Ishikawa (cell line): ENCODE measurements around the gene SPHK2.

Experiments
- CEBPB ChIP-seq: IDR thresholded peaks from 2 replicates; pipeline ENCODE4 v1.6.1; 2012
- CREB1 ChIP-seq: IDR thresholded peaks from 2 replicates; pipeline ENCODE4 v1.6.1; 2012; ENCODE audit warnings: low read depth
- EGR1 ChIP-seq: IDR thresholded peaks from 2 replicates; pipeline ENCODE4 v1.6.1; 2012
- EP300 ChIP-seq: IDR thresholded peaks from 2 replicates; pipeline ENCODE4 v1.6.1; 2012; ENCODE audit warnings: borderline replicate concordance
- FOXM1 ChIP-seq: IDR thresholded peaks from 2 replicates; pipeline ENCODE4 v1.6.1; 2012; ENCODE audit warnings: low read depth, borderline replicate concordance
- MAX ChIP-seq: IDR thresholded peaks from 2 replicates; pipeline ENCODE4 v1.6.1; 2012
- NFIC ChIP-seq: IDR thresholded peaks from 2 replicates; pipeline ENCODE4 v1.6.1; 2012
- RAD21 ChIP-seq: IDR thresholded peaks from 2 replicates; pipeline ENCODE4 v1.6.1; 2012; ENCODE audit warnings: low read depth
- REST ChIP-seq: IDR thresholded peaks from 2 replicates; pipeline ENCODE4 v1.6.1; 2012; ENCODE audit warnings: low read depth, mild to moderate bottlenecking
- TAF1 ChIP-seq: IDR thresholded peaks from 2 replicates; pipeline ENCODE4 v1.6.1; 2012; ENCODE audit warnings: low read depth, mild to moderate bottlenecking
- TCF12 ChIP-seq: IDR thresholded peaks from 2 replicates; pipeline ENCODE4 v1.6.1; 2012; ENCODE audit warnings: low read depth
- TEAD4 ChIP-seq: IDR thresholded peaks from 2 replicates; pipeline ENCODE4 v1.6.1; 2012
- USF1 ChIP-seq: IDR thresholded peaks from 2 replicates; pipeline ENCODE4 v1.6.1; 2012
- YY1 ChIP-seq: IDR thresholded peaks from 2 replicates; pipeline ENCODE4 v1.6.1; 2012; ENCODE audit warnings: low read depth
- ZBTB7A ChIP-seq: IDR thresholded peaks from 2 replicates; pipeline ENCODE4 v1.6.1; 2012; ENCODE audit warnings: low read depth

SPHK2 gene, protein sequence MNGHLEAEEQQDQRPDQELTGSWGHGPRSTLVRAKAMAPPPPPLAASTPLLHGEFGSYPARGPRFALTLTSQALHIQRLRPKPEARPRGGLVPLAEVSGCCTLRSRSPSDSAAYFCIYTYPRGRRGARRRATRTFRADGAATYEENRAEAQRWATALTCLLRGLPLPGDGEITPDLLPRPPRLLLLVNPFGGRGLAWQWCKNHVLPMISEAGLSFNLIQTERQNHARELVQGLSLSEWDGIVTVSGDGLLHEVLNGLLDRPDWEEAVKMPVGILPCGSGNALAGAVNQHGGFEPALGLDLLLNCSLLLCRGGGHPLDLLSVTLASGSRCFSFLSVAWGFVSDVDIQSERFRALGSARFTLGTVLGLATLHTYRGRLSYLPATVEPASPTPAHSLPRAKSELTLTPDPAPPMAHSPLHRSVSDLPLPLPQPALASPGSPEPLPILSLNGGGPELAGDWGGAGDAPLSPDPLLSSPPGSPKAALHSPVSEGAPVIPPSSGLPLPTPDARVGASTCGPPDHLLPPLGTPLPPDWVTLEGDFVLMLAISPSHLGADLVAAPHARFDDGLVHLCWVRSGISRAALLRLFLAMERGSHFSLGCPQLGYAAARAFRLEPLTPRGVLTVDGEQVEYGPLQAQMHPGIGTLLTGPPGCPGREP

DNA sequence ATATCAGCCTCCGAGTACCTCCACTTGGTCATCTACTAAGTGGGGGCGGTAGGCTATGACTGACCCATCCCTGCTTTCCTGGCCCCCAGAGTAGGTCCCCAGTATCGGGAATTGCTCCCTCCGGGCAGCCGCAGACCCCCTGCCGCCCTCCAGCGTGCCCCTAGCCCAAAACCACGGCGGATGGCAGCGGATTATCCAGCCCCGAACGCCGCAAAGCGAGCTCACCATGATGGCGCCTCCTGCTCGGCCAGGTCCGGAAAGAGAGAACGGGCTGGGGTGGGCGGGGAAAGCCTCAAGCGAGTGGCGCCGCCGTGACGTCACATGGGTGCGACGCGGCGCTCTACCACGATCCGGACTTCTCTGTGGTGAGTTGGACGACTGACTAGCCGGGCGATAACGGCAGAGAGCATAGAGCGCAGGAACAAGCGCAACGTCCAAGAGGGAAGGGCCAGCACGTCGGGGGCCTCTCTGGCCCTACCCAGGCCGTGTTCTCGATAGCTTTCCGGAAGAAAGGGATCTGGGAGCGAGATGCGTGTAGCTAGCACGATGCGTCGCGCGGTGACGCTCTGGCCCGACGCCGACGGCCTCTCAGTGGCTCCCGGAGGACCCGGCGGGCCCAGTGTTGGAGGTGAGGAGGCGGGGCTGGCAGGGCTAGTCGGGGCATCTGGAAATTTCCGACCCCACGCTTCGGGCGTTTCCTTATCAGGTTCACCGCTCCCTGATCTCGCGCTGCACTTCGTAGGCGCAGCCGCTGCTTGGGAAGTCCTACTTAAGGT, at the start of gene SPHK2, which contains the start of gene RPL18:
TSS of gene SPHK2 (plus strand) at position 591 of the 776 bp plus-strand sequence. CDS start 1,009 bp downstream, outside the sequence.
TSS of gene RPL18 (minus strand) at position 263 of the 776 bp plus-strand sequence. CDS start at position 228, 35 bp downstream.
- TF ChIP-seq CREB1 = peak; percentile 97
- no peak for TF ChIP-seq CEBPB
- peak; percentile 99 for TF ChIP-seq TAF1
- peak; percentile 92 for TF ChIP-seq MAX
- TF ChIP-seq REST = no peak
- TF ChIP-seq ZBTB7A = no peak
- peak; percentile 51; the same call in 1 of the 2 replicates for TF ChIP-seq USF1
- no peak; the same call in none of the 2 replicates for TF ChIP-seq NFIC
- TF ChIP-seq TCF12 = peak; percentile 78
- TF ChIP-seq YY1 = peak; percentile 91
- TF ChIP-seq RAD21 = no peak
- TF ChIP-seq TEAD4 = peak; percentile 7; the same call in 1 of the 2 replicates
- no peak for TF ChIP-seq FOXM1
- TF ChIP-seq EGR1 = 0 out of 2 replicates have a peak, but pooled peaks have one; percentile 13
- TF ChIP-seq EP300 = no peak

DNA sequence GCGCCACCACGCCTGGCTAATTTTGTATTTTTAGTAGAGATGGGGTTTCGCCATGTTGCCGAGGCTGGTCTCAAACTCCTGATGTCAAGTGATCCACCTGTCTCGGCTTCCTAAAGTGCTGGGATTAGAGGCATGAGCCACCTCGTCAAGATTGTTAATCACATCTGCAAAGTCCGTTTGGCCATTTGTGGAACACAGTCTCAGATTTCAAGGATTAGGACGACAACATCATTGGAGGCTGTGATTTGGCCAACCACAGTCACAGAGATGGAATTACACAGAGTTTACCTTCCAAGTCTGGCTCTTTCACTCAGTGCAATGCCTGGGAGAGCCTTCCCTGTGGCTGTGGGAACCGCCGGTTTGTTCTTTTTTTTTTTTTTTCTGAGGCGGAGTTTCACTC, 49.5 kb upstream of the SPHK2 start:
- no peak for TF ChIP-seq FOXM1
- no peak for TF ChIP-seq CREB1
- 0 out of 2 replicates have a peak, but pooled peaks have one; percentile 26 for TF ChIP-seq YY1
- TF ChIP-seq TCF12 = 0 out of 2 replicates have a peak, but pooled peaks have one; percentile 18
- 0 out of 2 replicates have a peak, but pooled peaks have one; percentile 15 for TF ChIP-seq MAX
- no peak for TF ChIP-seq NFIC
- no peak for TF ChIP-seq ZBTB7A
- TF ChIP-seq TAF1 = no peak
- no peak for TF ChIP-seq TEAD4

DNA sequence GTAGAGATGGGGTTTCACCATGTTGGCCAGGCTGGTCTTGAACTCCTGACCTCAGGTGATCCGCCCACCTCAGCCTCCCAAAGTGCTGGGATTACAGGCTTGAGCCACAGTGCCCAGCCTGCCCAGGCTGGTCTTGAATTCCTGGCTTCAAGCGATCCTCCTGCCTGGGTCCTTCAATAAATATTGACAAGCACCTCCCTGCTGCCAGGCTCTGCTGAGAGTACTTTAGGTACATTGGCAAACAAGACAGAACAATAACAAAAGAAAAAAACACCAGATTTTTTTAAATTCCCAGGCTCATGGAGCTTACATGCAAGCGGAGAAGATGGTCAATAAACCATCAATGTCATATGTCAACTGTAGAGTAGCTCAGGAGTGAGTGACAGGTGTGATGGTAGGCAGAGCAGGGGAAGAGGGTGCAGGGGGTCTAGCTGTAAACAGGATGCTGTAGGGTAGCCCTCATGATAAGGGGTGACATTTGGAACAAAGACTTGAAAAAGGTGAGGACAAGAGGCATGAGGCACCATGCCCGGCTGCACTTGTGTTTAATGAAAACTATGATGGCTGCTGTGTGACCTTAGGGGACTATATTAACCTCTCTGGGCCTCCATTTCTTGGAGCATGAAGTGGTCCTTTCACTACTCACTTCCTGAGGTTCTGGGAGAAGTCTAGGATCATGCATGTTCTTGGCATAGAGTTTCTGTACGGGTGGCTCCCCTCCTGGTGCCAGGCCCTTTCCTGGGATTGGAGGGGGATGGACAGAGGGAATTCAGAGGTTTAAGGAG, 47.7 kb upstream of the SPHK2 start:
- TF ChIP-seq YY1 = no peak
- no peak; the same call in 1 of the 2 replicates for TF ChIP-seq MAX
- no peak for TF ChIP-seq REST
- no peak for TF ChIP-seq FOXM1

DNA sequence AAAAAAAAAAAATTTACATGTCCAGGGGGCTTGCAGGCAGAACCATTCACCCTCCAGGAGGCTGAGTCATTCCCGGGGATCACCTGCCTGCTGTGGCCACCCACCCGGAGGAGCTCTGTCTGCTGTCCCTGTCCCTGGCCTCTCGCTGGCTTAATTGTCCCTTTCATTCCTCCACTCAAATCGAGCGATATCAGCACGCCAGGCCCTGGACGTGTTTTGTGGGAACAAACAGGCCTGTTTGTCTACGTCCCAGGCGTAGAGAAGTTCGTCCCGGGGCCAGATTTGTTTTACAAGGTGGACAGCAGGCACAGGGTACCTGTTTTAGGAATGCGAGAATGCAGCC, 46.2 kb upstream of the SPHK2 start:
- TF ChIP-seq EP300 = no peak
- no peak for TF ChIP-seq ZBTB7A
- no peak for TF ChIP-seq TCF12
- TF ChIP-seq REST = no peak
- no peak for TF ChIP-seq TAF1
- TF ChIP-seq YY1 = no peak
- no peak for TF ChIP-seq MAX
